Tibial nerve (tissue), 3 donors: ENCODE data around the gene SNX2.

ENCODE experiments used
- POLR2A ChIP-seq, 2 donors: fragments of 450-650 bp; IDR thresholded peaks; one replicate each; pipeline ENCODE4 v1.6.1; 2017; ENCODE audit warnings: antibody characterized with exemption in 2 of 2, mild to moderate bottlenecking in 2 of 2, moderate library complexity in 2 of 2
- TF ChIP-seq, protein P1 (sequence below), 5 experiments: fragments of 200-600 bp in 3 of 5; fragments of 450-650 bp in 2 of 5; sonication (generic) in 3 of 5; IDR thresholded peaks; one replicate each; pipeline ENCODE4 v1.5.1; 2016 to 2019; ENCODE audit warnings: antibody characterized with exemption in 5 of 5, mild to moderate bottlenecking in 3 of 5, moderate library complexity in 2 of 5

DNA sequence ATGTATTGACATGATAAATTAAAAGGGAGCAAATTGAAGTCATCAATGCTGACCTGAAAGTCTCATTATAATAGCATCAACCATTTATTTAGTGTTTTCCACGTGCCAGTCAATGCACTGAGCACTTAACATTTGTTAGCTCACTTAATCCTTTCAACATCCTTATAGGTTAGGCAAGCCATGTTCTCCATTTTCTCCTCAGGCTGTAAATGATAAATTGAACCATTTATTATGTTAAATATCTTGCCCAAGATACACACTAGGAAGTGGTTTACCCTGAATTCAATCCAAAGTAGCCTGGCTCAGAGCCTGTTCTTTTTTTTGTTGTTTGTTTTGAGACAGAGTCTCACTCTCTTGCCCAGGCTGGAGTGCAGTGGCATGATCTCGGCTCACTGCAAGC lies 25.0 kb upstream of the SNX2 start:
- TF ChIP-seq, protein P1, sequence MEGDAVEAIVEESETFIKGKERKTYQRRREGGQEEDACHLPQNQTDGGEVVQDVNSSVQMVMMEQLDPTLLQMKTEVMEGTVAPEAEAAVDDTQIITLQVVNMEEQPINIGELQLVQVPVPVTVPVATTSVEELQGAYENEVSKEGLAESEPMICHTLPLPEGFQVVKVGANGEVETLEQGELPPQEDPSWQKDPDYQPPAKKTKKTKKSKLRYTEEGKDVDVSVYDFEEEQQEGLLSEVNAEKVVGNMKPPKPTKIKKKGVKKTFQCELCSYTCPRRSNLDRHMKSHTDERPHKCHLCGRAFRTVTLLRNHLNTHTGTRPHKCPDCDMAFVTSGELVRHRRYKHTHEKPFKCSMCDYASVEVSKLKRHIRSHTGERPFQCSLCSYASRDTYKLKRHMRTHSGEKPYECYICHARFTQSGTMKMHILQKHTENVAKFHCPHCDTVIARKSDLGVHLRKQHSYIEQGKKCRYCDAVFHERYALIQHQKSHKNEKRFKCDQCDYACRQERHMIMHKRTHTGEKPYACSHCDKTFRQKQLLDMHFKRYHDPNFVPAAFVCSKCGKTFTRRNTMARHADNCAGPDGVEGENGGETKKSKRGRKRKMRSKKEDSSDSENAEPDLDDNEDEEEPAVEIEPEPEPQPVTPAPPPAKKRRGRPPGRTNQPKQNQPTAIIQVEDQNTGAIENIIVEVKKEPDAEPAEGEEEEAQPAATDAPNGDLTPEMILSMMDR (IDR thresholded peaks at IDR 0.05) = no peak
- no peak for TF ChIP-seq POLR2A (IDR thresholded peaks at IDR 0.05)
